H9 (cell line): ENCODE results near the gene EVC. TPM values are rescaled to one million over a fixed set of nuclear protein-coding genes. Genes with fewer than 3 reads are reported as not detected.

Experiments used
- DNase-seq: peaks from one replicate; pipeline ENCODE4 v3.0.0-alpha.2; 2017
- H2AFZ ChIP-seq: one replicate; pipeline ENCODE4 v1.6.1; 2013; ENCODE audit warnings: mild to moderate bottlenecking, low read length, control low read depth, moderate library complexity
- H2AK5ac ChIP-seq: 2 replicates; pipeline ENCODE4 v1.6.1; 2013; ENCODE audit warnings: low read length, control low read depth, mixed read lengths; ENCODE audit not compliant: insufficient read length
- H2BK120ac ChIP-seq: one replicate; pipeline ENCODE4 v1.6.1; 2013; ENCODE audit warnings: low read depth, mild to moderate bottlenecking, low read length, control low read depth, inconsistent platforms; ENCODE audit not compliant: poor library complexity, severe bottlenecking
- H2BK12ac ChIP-seq: 2 replicates; pipeline ENCODE4 v1.6.1; 2013; ENCODE audit warnings: low read length, control low read depth, mixed read lengths, low read depth; ENCODE audit not compliant: insufficient read length
- H2BK15ac ChIP-seq: 2 replicates; pipeline ENCODE4 v1.6.1; 2013; ENCODE audit warnings: low read depth, low read length, control low read depth
- H2BK20ac ChIP-seq: one replicate; pipeline ENCODE4 v1.6.1; 2013; ENCODE audit warnings: low read depth, mild to moderate bottlenecking, low read length, control low read depth, inconsistent platforms; ENCODE audit not compliant: poor library complexity, severe bottlenecking
- H2BK5ac ChIP-seq: 2 replicates; pipeline ENCODE4 v1.6.1; 2013; ENCODE audit warnings: low read length, control low read depth, mixed read lengths; ENCODE audit not compliant: insufficient read length
- H3K14ac ChIP-seq: 2 replicates; pipeline ENCODE4 v1.6.1; 2013; ENCODE audit warnings: low read length, control low read depth; ENCODE audit not compliant: insufficient read depth
- H3K18ac ChIP-seq: 2 replicates; pipeline ENCODE4 v1.6.1; 2013; ENCODE audit warnings: low read depth, mild to moderate bottlenecking, mixed read lengths, low read length, control low read depth; ENCODE audit not compliant: insufficient read length
- H3K23ac ChIP-seq: 2 replicates; pipeline ENCODE4 v1.6.1; 2013; ENCODE audit warnings: low read length, control low read depth, mixed read lengths, low read depth; ENCODE audit not compliant: insufficient read length
- H3K23me2 ChIP-seq: 2 replicates; pipeline ENCODE4 v1.6.1; 2013; ENCODE audit warnings: low read depth, mild to moderate bottlenecking, mixed read lengths, low read length, control low read depth; ENCODE audit not compliant: insufficient read length, poor library complexity, severe bottlenecking
- H3K27ac ChIP-seq: 2 replicates; pipeline ENCODE4 v1.5.1; 2013; ENCODE audit warnings: low read length, control low read depth, mixed read lengths, low read depth; ENCODE audit not compliant: insufficient read length
- H3K27me3 ChIP-seq: 2 replicates; pipeline ENCODE4 v1.6.1; 2013; ENCODE audit warnings: low read length, control low read depth, inconsistent platforms; ENCODE audit not compliant: insufficient read depth
- H3K4ac ChIP-seq: 2 replicates; pipeline ENCODE4 v1.6.1; 2013; ENCODE audit warnings: low read depth, mild to moderate bottlenecking, control low read depth, inconsistent platforms, low read length, moderate library complexity
- H3K4me1 ChIP-seq: 2 replicates; pipeline ENCODE4 v1.6.1; 2013; ENCODE audit warnings: low read length, control low read depth, inconsistent platforms; ENCODE audit not compliant: insufficient read depth
- H3K4me2 ChIP-seq: 2 replicates; pipeline ENCODE4 v1.6.1; 2013; ENCODE audit warnings: low read length, control low read depth, mixed read lengths; ENCODE audit not compliant: insufficient read length, insufficient read depth
- H3K56ac ChIP-seq: 2 replicates; pipeline ENCODE4 v1.6.1; 2013; ENCODE audit warnings: low read depth, mild to moderate bottlenecking, mixed read lengths, low read length, control low read depth; ENCODE audit not compliant: insufficient read length
- H3K79me1 ChIP-seq: 2 replicates; pipeline ENCODE4 v1.6.1; 2013; ENCODE audit warnings: low read depth, mild to moderate bottlenecking, moderate library complexity, low read length, control low read depth, inconsistent platforms; ENCODE audit not compliant: insufficient read depth, poor library complexity, severe bottlenecking
- H3K79me2 ChIP-seq: 2 replicates; pipeline ENCODE4 v1.6.1; 2013; ENCODE audit warnings: low read length, control low read depth, inconsistent platforms; ENCODE audit not compliant: insufficient read depth
- H3K9ac ChIP-seq: 2 replicates; pipeline ENCODE4 v1.6.1; 2013; ENCODE audit warnings: low read length, control low read depth, mixed read lengths; ENCODE audit not compliant: insufficient read length; ENCODE audit errors: extremely low read depth
- H3K9me3 ChIP-seq: one replicate; pipeline ENCODE4 v1.6.1; 2013; ENCODE audit warnings: low read depth, low read length, inconsistent platforms; ENCODE audit not compliant: control insufficient read depth
- H3T11ph ChIP-seq: one replicate; pipeline ENCODE4 v1.6.1; 2013; ENCODE audit warnings: mild to moderate bottlenecking, low read length, control low read depth, inconsistent platforms
- H4K20me1 ChIP-seq: one replicate; pipeline ENCODE4 v1.6.1; 2013; ENCODE audit not compliant: control insufficient read depth, insufficient read length, insufficient read depth
- H4K5ac ChIP-seq: 2 replicates; pipeline ENCODE4 v1.6.1; 2013; ENCODE audit warnings: low read depth, mild to moderate bottlenecking, mixed read lengths, low read length, control low read depth; ENCODE audit not compliant: insufficient read length
- H4K8ac ChIP-seq: replicated peaks from 2 replicates; pipeline ENCODE4 v1.6.1; 2013; ENCODE audit warnings: low read length, control low read depth, mixed read lengths, low read depth; ENCODE audit not compliant: insufficient read length
- H4K91ac ChIP-seq: 2 replicates; pipeline ENCODE4 v1.6.1; 2013; ENCODE audit warnings: low read depth, mild to moderate bottlenecking, moderate library complexity, mixed read lengths, low read length, control low read depth; ENCODE audit not compliant: insufficient read length
- H3K27ac Mint-ChIP-seq, 3 experiments: 2 replicates in 2 of 3; 3 replicates in 1 of 3; pipeline ENCODE4 v1.8.0; 2020 to 2021; ENCODE audit warnings: mixed read lengths in 3 of 3, mild to moderate bottlenecking in 1 of 3, moderate library complexity in 1 of 3
- H3K27me3 Mint-ChIP-seq: 2 replicates; pipeline ENCODE4 v1.8.0; 2021; ENCODE audit warnings: low read depth, mild to moderate bottlenecking, moderate library complexity, mixed read lengths
- H3K36me3 Mint-ChIP-seq, 3 experiments: 2 replicates in 2 of 3; 3 replicates in 1 of 3; pipeline ENCODE4 v1.8.0; 2020 to 2021; ENCODE audit warnings: low read depth in 3 of 3, mixed read lengths in 3 of 3; ENCODE audit not compliant: insufficient read depth in 1 of 3
- H3K4me1 Mint-ChIP-seq, 2 experiments: 2 replicates each; pipeline ENCODE4 v1.8.0; 2020; ENCODE audit warnings: mixed read lengths in 2 of 2
- H3K4me3 Mint-ChIP-seq, 2 experiments: 2 replicates in 1 of 2; 3 replicates in 1 of 2; pipeline ENCODE4 v1.8.0; 2020 to 2021; ENCODE audit warnings: mild to moderate bottlenecking in 2 of 2, mixed read lengths in 2 of 2, moderate library complexity in 1 of 2
- H3K9me3 Mint-ChIP-seq, 2 experiments: 2 replicates in 1 of 2; 3 replicates in 1 of 2; pipeline ENCODE4 v1.8.0; 2020; ENCODE audit warnings: mild to moderate bottlenecking in 2 of 2, mixed read lengths in 2 of 2, moderate library complexity in 1 of 2
- WGBS: extraction: QIAGEN DNeasy Blood & Tissue Kit; methylation state at CpG from one replicate; pipeline ENCODE4 v1.1.7; 2013; ENCODE audit warnings: missing lambda C conversion rate, low lambda C conversion rate, mixed read lengths; ENCODE audit not compliant: insufficient read length; ENCODE audit errors: extremely low coverage; 5-methylcytosine and 5-hydroxymethylcytosine counted together
- total RNA-seq: library from RNA; stranded (reverse); gene quantifications from 2 replicates; pipeline ENCODE4 v1.2.1, GENCODE V29; 2021
- TF ChIP-seq, protein P1 (sequence below): fragments of 200-600 bp; sonication (generic); conservative IDR thresholded peaks from 3 replicates; pipeline ENCODE4 v1.8.0; 2021; ENCODE audit warnings: antibody characterized with exemption, mild to moderate bottlenecking

The EVC gene
- total RNA-seq, 1 experiment from 2014 or later: 10.1 TPM

DNA sequence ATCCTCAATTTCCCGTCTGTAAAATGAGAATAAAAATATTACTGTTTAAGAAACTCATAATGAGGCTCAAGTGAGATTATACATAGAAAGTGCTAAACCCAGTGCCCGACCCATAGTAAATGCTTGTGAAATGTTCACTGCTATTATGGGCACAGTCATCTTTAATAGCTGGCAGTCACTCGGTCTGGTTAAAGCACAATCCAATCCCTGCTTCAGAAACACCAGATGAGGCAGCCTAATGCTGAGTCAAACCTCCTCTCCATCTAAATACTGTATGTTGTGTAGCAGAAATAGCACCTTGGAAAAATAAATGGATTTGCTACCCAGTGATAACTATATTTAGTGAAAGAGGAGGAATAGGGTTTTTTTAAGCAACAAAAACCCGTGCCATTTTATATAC is 17.1 kb upstream of the EVC start:
- no peak overlapping the region for H3T11ph ChIP-seq
- no peaks in the 10 kb centered on the region for H3K4me1 ChIP-seq
- no peaks in the 10 kb centered on the region for H3K9me3 ChIP-seq
- H4K8ac ChIP-seq: no peak overlapping the region
- H3K27me3 ChIP-seq: no peaks in the 10 kb centered on the region
- H3K9me3 Mint-ChIP-seq: no peaks in the 10 kb centered on the region
- H3K4me1 Mint-ChIP-seq: no peaks in the 10 kb centered on the region
- no peaks in the 10 kb centered on the region for H4K20me1 ChIP-seq
- no peak overlapping the region for H2AFZ ChIP-seq
- H3K27me3 Mint-ChIP-seq: no peaks in the 10 kb centered on the region; the same call in 1 of the 2 replicates
- no peak overlapping the region for H2BK20ac ChIP-seq
- no peak overlapping the region for H3K4me2 ChIP-seq
- no peak overlapping the region for H2AK5ac ChIP-seq
- TF ChIP-seq, protein P1, sequence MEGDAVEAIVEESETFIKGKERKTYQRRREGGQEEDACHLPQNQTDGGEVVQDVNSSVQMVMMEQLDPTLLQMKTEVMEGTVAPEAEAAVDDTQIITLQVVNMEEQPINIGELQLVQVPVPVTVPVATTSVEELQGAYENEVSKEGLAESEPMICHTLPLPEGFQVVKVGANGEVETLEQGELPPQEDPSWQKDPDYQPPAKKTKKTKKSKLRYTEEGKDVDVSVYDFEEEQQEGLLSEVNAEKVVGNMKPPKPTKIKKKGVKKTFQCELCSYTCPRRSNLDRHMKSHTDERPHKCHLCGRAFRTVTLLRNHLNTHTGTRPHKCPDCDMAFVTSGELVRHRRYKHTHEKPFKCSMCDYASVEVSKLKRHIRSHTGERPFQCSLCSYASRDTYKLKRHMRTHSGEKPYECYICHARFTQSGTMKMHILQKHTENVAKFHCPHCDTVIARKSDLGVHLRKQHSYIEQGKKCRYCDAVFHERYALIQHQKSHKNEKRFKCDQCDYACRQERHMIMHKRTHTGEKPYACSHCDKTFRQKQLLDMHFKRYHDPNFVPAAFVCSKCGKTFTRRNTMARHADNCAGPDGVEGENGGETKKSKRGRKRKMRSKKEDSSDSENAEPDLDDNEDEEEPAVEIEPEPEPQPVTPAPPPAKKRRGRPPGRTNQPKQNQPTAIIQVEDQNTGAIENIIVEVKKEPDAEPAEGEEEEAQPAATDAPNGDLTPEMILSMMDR: no peak
- H3K56ac ChIP-seq: no peak overlapping the region
- no peaks in the 10 kb centered on the region for H3K23me2 ChIP-seq
- WGBS: no CpG with 5 or more reads among the region's 4 CpGs
- H3K9ac ChIP-seq: no peak overlapping the region
- H2BK15ac ChIP-seq: no peak overlapping the region
- no peaks in the 10 kb centered on the region for H3K79me1 ChIP-seq
- no peak overlapping the region for H4K91ac ChIP-seq
- H4K5ac ChIP-seq: no peak overlapping the region
- H2BK120ac ChIP-seq: no peak overlapping the region
- H3K14ac ChIP-seq: no peak overlapping the region
- H3K23ac ChIP-seq: no peak overlapping the region
- no peak overlapping the region for H3K4me3 Mint-ChIP-seq
- no peak overlapping the region for H3K4ac ChIP-seq
- H2BK12ac ChIP-seq: no peak overlapping the region
- H3K27ac ChIP-seq: no peak overlapping the region
- H2BK5ac ChIP-seq: no peak overlapping the region
- H3K27ac Mint-ChIP-seq: no peak overlapping the region
- H3K79me2 ChIP-seq: no peaks in the 10 kb centered on the region
- peaks cover 0 to 46% (median 6%) of the 10 kb centered on the region in 3 experiments; a peak in 5 of 7 replicates for H3K36me3 Mint-ChIP-seq
- H3K18ac ChIP-seq: no peak overlapping the region
- DNase-seq: no peak
